Astrocyte (in vitro differentiated cells and primary cell): ENCODE data around the gene FBXO17. TPM values are rescaled to one million over a fixed set of nuclear protein-coding genes. Genes with fewer than 3 reads are reported as not detected.

Experiments used
- DNase-seq: peaks from one replicate; pipeline ENCODE4 v3.0.0-alpha.2; 2010; ENCODE audit warnings: low read depth
- FAIRE-seq: peaks from 2 replicates; lab custom pipeline; 2011; peaks lifted over from hg19 to GRCh38; lab: Jason Lieb, UNC
- H2AFZ ChIP-seq: 2 replicates; pipeline ENCODE4 v1.6.0; 2012; ENCODE audit warnings: low read depth, low read length, inconsistent platforms
- H3K27ac ChIP-seq: 2 replicates; pipeline ENCODE4 v1.5.1; 2011; ENCODE audit warnings: low read depth, low read length, inconsistent platforms
- H3K27me3 ChIP-seq: 2 replicates; pipeline ENCODE4 v1.6.0; 2011; ENCODE audit warnings: low read length, inconsistent platforms; ENCODE audit not compliant: insufficient read depth
- H3K36me3 ChIP-seq: 2 replicates; pipeline ENCODE4 v1.5.1; 2011; ENCODE audit warnings: low read length, inconsistent platforms; ENCODE audit not compliant: insufficient read depth
- H3K4me1 ChIP-seq: 2 replicates; pipeline ENCODE4 v1.5.1; 2011; ENCODE audit warnings: low read length, inconsistent platforms; ENCODE audit not compliant: insufficient read depth
- H3K4me2 ChIP-seq: 2 replicates; pipeline ENCODE4 v1.6.0; 2012; ENCODE audit warnings: low read length, inconsistent platforms
- H3K4me3 ChIP-seq: 2 replicates; pipeline ENCODE4 v1.5.1; 2011; ENCODE audit warnings: low read depth, mild to moderate bottlenecking, low read length, inconsistent platforms; ENCODE audit not compliant: insufficient read depth
- H3K79me2 ChIP-seq: 2 replicates; pipeline ENCODE4 v1.6.0; 2012; ENCODE audit warnings: mild to moderate bottlenecking, low read length, inconsistent platforms; ENCODE audit not compliant: insufficient read depth
- H3K9ac ChIP-seq: 2 replicates; pipeline ENCODE4 v1.6.0; 2012; ENCODE audit warnings: mild to moderate bottlenecking, low read length, inconsistent platforms
- H3K9me3 ChIP-seq: 2 replicates; pipeline ENCODE4 v1.5.1; 2012; ENCODE audit warnings: low read depth, mild to moderate bottlenecking, low read length, inconsistent platforms; ENCODE audit not compliant: insufficient read depth
- H4K20me1 ChIP-seq: 2 replicates; pipeline ENCODE4 v1.6.0; 2012; ENCODE audit warnings: low read length, inconsistent platforms; ENCODE audit not compliant: insufficient read depth
- H3K27ac Mint-ChIP-seq: one replicate; pipeline ENCODE4 v1.8.0; 2021; ENCODE audit warnings: mild to moderate bottlenecking, mixed read lengths; ENCODE audit not compliant: unreplicated experiment
- H3K27me3 Mint-ChIP-seq: one replicate; pipeline ENCODE4 v1.8.0; 2021; ENCODE audit warnings: low read depth, mixed read lengths; ENCODE audit not compliant: unreplicated experiment
- H3K36me3 Mint-ChIP-seq: one replicate; pipeline ENCODE4 v1.8.0; 2021; ENCODE audit warnings: low read depth, mixed read lengths; ENCODE audit not compliant: unreplicated experiment
- H3K4me1 Mint-ChIP-seq: one replicate; pipeline ENCODE4 v1.8.0; 2021; ENCODE audit warnings: low read depth, mixed read lengths; ENCODE audit not compliant: unreplicated experiment
- H3K4me3 Mint-ChIP-seq: one replicate; pipeline ENCODE4 v1.8.0; 2021; ENCODE audit warnings: mild to moderate bottlenecking, moderate library complexity, mixed read lengths; ENCODE audit not compliant: unreplicated experiment
- H3K9me3 Mint-ChIP-seq: one replicate; pipeline ENCODE4 v1.8.0; 2021; ENCODE audit warnings: mild to moderate bottlenecking, mixed read lengths; ENCODE audit not compliant: unreplicated experiment
- EZH2 ChIP-seq: IDR thresholded peaks from 2 replicates; pipeline ENCODE4 v1.6.1; 2012; ENCODE audit warnings: mild to moderate bottlenecking, low read length, inconsistent platforms; ENCODE audit not compliant: insufficient read depth
- total RNA-seq: library from RNA; stranded (reverse); gene quantifications from 2 replicates; pipeline ENCODE4 v1.2.1, GENCODE V29; 2021
- TF ChIP-seq, protein P1 (sequence below): IDR thresholded peaks from 2 replicates; pipeline ENCODE4 v1.5.1; 2011; ENCODE audit warnings: low read depth, mild to moderate bottlenecking, inconsistent platforms, low read length, moderate library complexity; ENCODE audit not compliant: insufficient read depth

The FBXO17 gene
- total RNA-seq, 1 donor from 2014 or later: 14.7 TPM

DNA sequence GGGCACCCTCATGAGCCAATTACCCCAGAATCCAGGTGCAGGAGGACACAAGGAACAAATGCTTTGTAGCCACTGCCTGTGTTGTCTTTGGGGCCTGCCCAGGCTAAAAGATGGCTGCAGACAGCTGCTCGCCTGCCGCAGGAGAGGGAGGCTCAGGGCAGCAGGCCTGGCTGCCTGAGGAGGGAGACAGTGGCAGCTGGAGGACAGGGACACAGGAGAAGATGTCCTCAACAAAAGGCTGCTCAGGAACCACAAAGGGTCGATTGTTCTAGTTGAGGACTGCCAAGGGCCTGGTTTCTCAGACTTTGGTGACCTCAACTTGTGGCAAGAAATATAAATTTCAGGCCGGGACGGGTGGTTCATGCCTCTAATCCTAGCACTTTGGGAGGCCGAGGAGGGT, 83.8 kb downstream of the FBXO17 start:
- Histone ChIP-seq H3K36me3 (peaks cover 7% of the 10 kb centered on the region), H4K20me1 (no peaks in the 10 kb centered on the region), H2AFZ (no peak overlapping the region), H3K79me2 (peaks cover 1% of the 10 kb centered on the region), H3K4me3 (no peak overlapping the region), H3K27me3 (no peaks in the 10 kb centered on the region), H3K4me1 (no peaks in the 10 kb centered on the region), H3K9me3 (no peaks in the 10 kb centered on the region), H3K27ac (no peak overlapping the region), H3K9ac (no peak overlapping the region), H3K4me2 (no peak overlapping the region)
- Mint-ChIP-seq H3K27ac (no peak overlapping the region), H3K9me3 (no peaks in the 10 kb centered on the region), H3K27me3 (no peaks in the 10 kb centered on the region), H3K4me1 (no peaks in the 10 kb centered on the region), H3K36me3 (peaks cover 3% of the 10 kb centered on the region), H3K4me3 (no peak overlapping the region)
- DNase-seq (no peak), FAIRE-seq (no peak)
- TF ChIP-seq, protein P1, sequence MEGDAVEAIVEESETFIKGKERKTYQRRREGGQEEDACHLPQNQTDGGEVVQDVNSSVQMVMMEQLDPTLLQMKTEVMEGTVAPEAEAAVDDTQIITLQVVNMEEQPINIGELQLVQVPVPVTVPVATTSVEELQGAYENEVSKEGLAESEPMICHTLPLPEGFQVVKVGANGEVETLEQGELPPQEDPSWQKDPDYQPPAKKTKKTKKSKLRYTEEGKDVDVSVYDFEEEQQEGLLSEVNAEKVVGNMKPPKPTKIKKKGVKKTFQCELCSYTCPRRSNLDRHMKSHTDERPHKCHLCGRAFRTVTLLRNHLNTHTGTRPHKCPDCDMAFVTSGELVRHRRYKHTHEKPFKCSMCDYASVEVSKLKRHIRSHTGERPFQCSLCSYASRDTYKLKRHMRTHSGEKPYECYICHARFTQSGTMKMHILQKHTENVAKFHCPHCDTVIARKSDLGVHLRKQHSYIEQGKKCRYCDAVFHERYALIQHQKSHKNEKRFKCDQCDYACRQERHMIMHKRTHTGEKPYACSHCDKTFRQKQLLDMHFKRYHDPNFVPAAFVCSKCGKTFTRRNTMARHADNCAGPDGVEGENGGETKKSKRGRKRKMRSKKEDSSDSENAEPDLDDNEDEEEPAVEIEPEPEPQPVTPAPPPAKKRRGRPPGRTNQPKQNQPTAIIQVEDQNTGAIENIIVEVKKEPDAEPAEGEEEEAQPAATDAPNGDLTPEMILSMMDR: no peak
- TF ChIP-seq EZH2: no peak

Other genes with a start within 250 kb of the FBXO17 start
- 4.6 and 6.0 TPM in 2 replicates for gene CAPN12, start 231.3 kb downstream of the FBXO17 start, total RNA-seq
- not detected in 2 replicates for gene LGALS7, start 202.2 kb downstream of the FBXO17 start, total RNA-seq
- gene LGALS7B, start 186.5 kb downstream of the FBXO17 start, total RNA-seq: not detected in 2 replicates
- 0.32 TPM in 1 of 2 replicates, not detected in the other for gene LGALS4, start 162.8 kb downstream of the FBXO17 start, total RNA-seq
- gene ECH1, start 143.9 kb downstream of the FBXO17 start, total RNA-seq: 51.4 and 53.3 TPM in 2 replicates
- 285 and 314 TPM in 2 replicates for gene HNRNPL, start 125.8 kb downstream of the FBXO17 start, total RNA-seq
- gene RINL, start 97.5 kb downstream of the FBXO17 start, total RNA-seq: 0.91 and 1.3 TPM in 2 replicates
- 35.3 and 35.7 TPM in 2 replicates for gene SIRT2, start 76.1 kb downstream of the FBXO17 start, total RNA-seq
- gene NFKBIB, start 75.8 kb downstream of the FBXO17 start, total RNA-seq: 19.3 and 21.7 TPM in 2 replicates
- 0.36 and 0.89 TPM in 2 replicates for gene CCER2, start 63.6 kb downstream of the FBXO17 start, total RNA-seq
- gene SARS2, start 45.0 kb downstream of the FBXO17 start, total RNA-seq: 21.1 and 24.8 TPM in 2 replicates
- 57.5 and 59.5 TPM in 2 replicates for gene MRPS12, start 44.8 kb downstream of the FBXO17 start, total RNA-seq
- 4.1 and 7.1 TPM in 2 replicates for gene FBXO27, start 56.8 kb upstream of the FBXO17 start, total RNA-seq
- not detected in 2 replicates for gene ACP7, start 108.6 kb upstream of the FBXO17 start, total RNA-seq
- gene PAK4, start 150.0 kb upstream of the FBXO17 start, total RNA-seq: 48.0 and 51.1 TPM in 2 replicates
- gene NCCRP1, start 221.2 kb upstream of the FBXO17 start, total RNA-seq: not detected in 2 replicates
- not detected in 2 replicates for gene SYCN, start 228.5 kb upstream of the FBXO17 start, total RNA-seq